ENCODE measurements around the gene PLBD2. TPM values are rescaled to one million over a fixed set of nuclear protein-coding genes. Genes with fewer than 3 reads are reported as not detected.

Gene PLBD2
- total and polyA plus RNA-seq, 10 of the 15 experiments (the other 5 are each of a cell fraction or from before 2014, with no cell fraction given), result 1.4 to 16.6 (median 5.9) TPM

GRCh38 chr12:113364698-113365097, 6.3 kb downstream of the PLBD2 start:
- ATAC-seq (no peak), FAIRE-seq (no peak), DNase-seq (ENCODE audit: low read depth, low spot score) (no peak)
- H3K4me3 ChIP-seq, result no peak overlapping the region
- RAD21 ChIA-PET (ENCODE audit: unreplicated experiment), result no interaction called here
- POLR2A ChIA-PET, result no interaction called here
- BruUV-seq (replicated peaks), result no TSS peak
- H3K9me3 ChIP-seq (replicated peaks; ENCODE audit: control insufficient read depth, insufficient read depth, low read length), result no peaks in the 10 kb centered on the region
- H3K27me3 ChIP-seq (replicated peaks in 1 of 2; ENCODE audit: control insufficient read depth in 2 of 2, insufficient read depth in 2 of 2, low read length in 1 of 2), result no peaks in the 10 kb centered on the region
- in situ Hi-C loops (cut with MboI) (no loop called here), intact Hi-C loops (cut with micrococcal nuclease; ENCODE audit: unreplicated experiment) (no loop called here)
- H3K36me3 ChIP-seq (ENCODE audit: control insufficient read depth in 2 of 2, insufficient read depth in 2 of 2, low read length in 1 of 2), result no peaks in the 10 kb centered on the region; a peak in 2 of 4 replicates
- no peaks in the 10 kb centered on the region for H3K4me1 ChIP-seq (ENCODE audit: control insufficient read depth, insufficient read depth, low read length)
- no peaks in the 10 kb centered on the region for H4K20me1 ChIP-seq (ENCODE audit: control insufficient read depth, insufficient read depth)
- CTCF ChIA-PET, result no interaction called here
- H3K79me2 ChIP-seq (ENCODE audit: control insufficient read depth, insufficient read depth, low read length), result no peaks in the 10 kb centered on the region
- SMC1A ChIA-PET (ENCODE audit: uncharacterized antibody, unreplicated experiment), result no interaction called here
- H3K4me2 ChIP-seq (ENCODE audit: control insufficient read depth, insufficient read depth), result no peak overlapping the region
- H3K9ac ChIP-seq (ENCODE audit: control insufficient read depth, insufficient read depth, low read length), result no peak overlapping the region
- no peak overlapping the region for H3K27ac ChIP-seq (ENCODE audit: control insufficient read depth, insufficient read depth)
- no peak overlapping the region for H2AFZ ChIP-seq (ENCODE audit: control insufficient read depth, low read depth, low read length)
- no peak for TF ChIP-seq BCL11A (IDR thresholded peaks at IDR 0.05; ENCODE audit: low read depth, low read length)
- TF ChIP-seq PKNOX1 (IDR thresholded peaks at IDR 0.05), result no peak
- TF ChIP-seq RFX5 (IDR thresholded peaks at IDR 0.05; ENCODE audit: low read depth, low read length), result no peak
- 93% methylated on average over 5 of the region's 5 CpGs for WGBS (ENCODE audit: insufficient coverage, insufficient replicate concordance, low lambda C conversion rate, missing lambda C conversion rate)

DNA sequence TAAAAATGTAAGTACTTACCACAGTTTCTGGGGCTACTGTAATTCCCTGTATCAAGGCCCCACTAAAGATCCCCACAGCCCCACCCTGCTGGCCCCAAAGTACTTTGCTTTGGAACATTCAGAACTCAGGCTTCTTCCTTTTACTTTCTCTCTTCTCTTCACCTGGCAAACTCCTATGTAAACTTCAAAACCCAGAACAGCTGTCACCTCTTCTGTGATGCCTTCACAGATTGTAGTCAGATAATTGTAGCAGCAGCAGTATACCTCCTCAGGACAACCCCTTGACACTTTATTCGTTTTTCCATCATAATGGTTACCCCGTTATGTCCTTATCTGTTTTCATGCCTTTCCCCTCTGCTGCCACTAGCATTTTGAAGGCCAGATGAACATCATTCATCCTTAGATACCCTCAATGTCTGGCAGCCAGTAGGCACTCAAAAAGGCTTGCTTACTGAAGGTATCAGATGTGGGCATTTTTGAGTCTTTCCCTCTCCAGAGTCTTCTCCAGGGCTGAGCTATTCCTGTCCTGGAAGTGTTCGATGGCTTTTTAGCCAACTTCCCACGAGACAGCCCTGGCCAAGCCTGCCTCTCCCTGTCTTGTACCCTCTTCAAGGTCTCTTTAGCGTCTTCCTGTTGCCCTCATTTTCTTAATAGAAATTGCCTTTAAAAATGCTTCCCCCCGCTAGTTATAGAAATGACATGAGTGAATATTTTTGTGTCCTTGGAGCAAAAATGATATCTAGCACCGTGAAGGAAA, 7.4 kb downstream of the PLBD2 start:
- DNase-seq (ENCODE audit: low read depth, low spot score), result no peak
- H3K79me2 ChIP-seq (ENCODE audit: control insufficient read depth, insufficient read depth, low read length), result no peaks in the 10 kb centered on the region
- 91% methylated on average over 7 of the region's 7 CpGs for WGBS (ENCODE audit: insufficient coverage, insufficient replicate concordance, low lambda C conversion rate, missing lambda C conversion rate)
- SMC1A ChIA-PET (ENCODE audit: uncharacterized antibody, unreplicated experiment), result interaction anchor here (1.0 to 1.3 kb wide), 2 partner anchors 34 to 170 kb away, joined by 3 read pairs; no protein-coding TSS in a partner anchor
- no peaks in the 10 kb centered on the region for H3K9me3 ChIP-seq (replicated peaks; ENCODE audit: control insufficient read depth, insufficient read depth, low read length)
- H3K4me3 ChIP-seq, result no peak overlapping the region
- BruUV-seq (replicated peaks), result no TSS peak
- ATAC-seq, result no peak
- H3K27me3 ChIP-seq (replicated peaks in 1 of 2; ENCODE audit: control insufficient read depth in 2 of 2, insufficient read depth in 2 of 2, low read length in 1 of 2), result no peaks in the 10 kb centered on the region
- intact Hi-C loops (cut with micrococcal nuclease; ENCODE audit: unreplicated experiment) (no loop called here), in situ Hi-C loops (cut with MboI) (no loop called here)
- CTCF ChIA-PET, result no interaction called here
- TF ChIP-seq WRNIP1 (IDR thresholded peaks at IDR 0.05; ENCODE audit: borderline replicate concordance, low read depth, low read length) (no peak), FOS (IDR thresholded peaks at IDR 0.05; ENCODE audit: borderline replicate concordance, extremely low read depth, insufficient read length) (no peak), TAF1 (IDR thresholded peaks at IDR 0.05; ENCODE audit: borderline replicate concordance, low read depth, low read length) (no peak), SREBF2 (IDR thresholded peaks at IDR 0.05; ENCODE audit: low read length) (no peak), RAD51 (IDR thresholded peaks at IDR 0.05) (no peak)
- POLR2A ChIA-PET, result interaction anchor here (0.6 kb wide), 1 partner anchor 154 kb away, joined by 4 read pairs; no protein-coding TSS in a partner anchor
- FAIRE-seq, result no peak
- 0 out of 2 replicates have a peak, but pooled peaks cover 2% of the 10 kb centered on the region for H3K4me1 ChIP-seq (ENCODE audit: control insufficient read depth, insufficient read depth, low read length)
- H3K9ac ChIP-seq (ENCODE audit: control insufficient read depth, insufficient read depth, low read length), result no peak overlapping the region
- no peaks in the 10 kb centered on the region for H4K20me1 ChIP-seq (ENCODE audit: control insufficient read depth, insufficient read depth)
- no peaks in the 10 kb centered on the region; a peak in 2 of 4 replicates for H3K36me3 ChIP-seq (ENCODE audit: control insufficient read depth in 2 of 2, insufficient read depth in 2 of 2, low read length in 1 of 2)
- H3K27ac ChIP-seq (ENCODE audit: control insufficient read depth, insufficient read depth), result no peak overlapping the region
- no peak overlapping the region for H3K4me2 ChIP-seq (ENCODE audit: control insufficient read depth, insufficient read depth)
- RAD21 ChIA-PET (ENCODE audit: unreplicated experiment), result no interaction called here
- no peak overlapping the region for H2AFZ ChIP-seq (ENCODE audit: control insufficient read depth, low read depth, low read length)

All from GM12878 (cell line).